SK-N-SH (cell line): Measurements from ENCODE around the gene SLCO2A1. TPM values are rescaled to one million over a fixed set of nuclear protein-coding genes. Genes with fewer than 3 reads are reported as not detected.

Experiments used
- CTCF ChIA-PET: fragments of 300-600, 350-600 bp; formaldehyde crosslinking; extraction: SDS; loops from one replicate; lab custom pipeline; 2021; lab: Yijun Ruan, JAX
- POLR2A ChIA-PET: fragments of 350-600 bp; sonication (Branson Sonifier 250); formaldehyde crosslinking; extraction: SDS; loops from one replicate; lab custom pipeline; 2020; ENCODE audit warnings: antibody characterized with exemption, inconsistent platforms; lab: Yijun Ruan, JAX
- DNase-seq: peaks from one replicate; pipeline ENCODE4 v3.0.0; 2012
- H2AFZ ChIP-seq: fragments of 200-600 bp; sonication (generic); 2 replicates; pipeline ENCODE4 v1.8.1; 2016; ENCODE audit warnings: antibody characterized with exemption, mild to moderate bottlenecking, low read depth
- H3F3A ChIP-seq: fragments of 200-600 bp; sonication (generic); replicated peaks from 2 replicates; pipeline ENCODE3; 2016; ENCODE audit warnings: antibody characterized with exemption, mild to moderate bottlenecking; ENCODE audit not compliant: insufficient read depth
- H3K27ac ChIP-seq, 2 experiments: fragments of 200-500 bp in 1 of 2; fragments of 200-600 bp in 1 of 2; sonication (Bioruptor generic) in 1 of 2; sonication (generic), shearing (Covaris generic) in 1 of 2; 2 replicates each; pipeline versions ENCODE4 v1.5.1 to v1.6.1; 2014 to 2016; ENCODE audit warnings: low read depth in 2 of 2, inconsistent platforms in 1 of 2, low read length in 1 of 2, mild to moderate bottlenecking in 1 of 2, mixed read lengths in 1 of 2
- H3K27me3 ChIP-seq: fragments of 200-600 bp; sonication (generic), shearing (Covaris generic); 2 replicates; pipeline ENCODE4 v1.6.1; 2016; ENCODE audit warnings: mixed run types; ENCODE audit not compliant: insufficient read depth
- H3K36me3 ChIP-seq, 2 experiments: fragments of 200-500 bp in 1 of 2; fragments of 200-600 bp in 1 of 2; sonication (Bioruptor generic) in 1 of 2; sonication (generic) in 1 of 2; replicated peaks in 1 of 2; 2 replicates each; pipeline versions ENCODE3 to v1.5.1; 2014 to 2016; ENCODE audit warnings: low read length in 1 of 2, mild to moderate bottlenecking in 1 of 2; ENCODE audit not compliant: insufficient read depth in 2 of 2, control insufficient read depth in 1 of 2
- H3K4me1 ChIP-seq, 2 experiments: fragments of 200-500 bp in 1 of 2; fragments of 200-600 bp in 1 of 2; sonication (Bioruptor generic) in 1 of 2; sonication (generic), shearing (Covaris generic) in 1 of 2; 2 replicates each; pipeline versions ENCODE4 v1.5.1 to v1.6.1; 2014 to 2016; ENCODE audit warnings: low read depth in 1 of 2, low read length in 1 of 2, mixed run types in 1 of 2; ENCODE audit not compliant: insufficient read depth in 2 of 2, control insufficient read depth in 1 of 2
- H3K4me2 ChIP-seq: fragments of 200-600 bp; sonication (generic), shearing (Covaris generic); 2 replicates; pipeline ENCODE4 v1.6.1; 2017; ENCODE audit warnings: mixed run types
- H3K4me3 ChIP-seq, 2 experiments: fragments of 200-500 bp in 1 of 2; fragments of 200-600 bp in 1 of 2; sonication (Bioruptor generic) in 1 of 2; sonication (generic), shearing (Covaris generic) in 1 of 2; 2 replicates each; pipeline versions ENCODE4 v1.5.1 to v1.8.1; 2014 to 2016; ENCODE audit warnings: low read depth in 2 of 2, inconsistent platforms in 1 of 2, low read length in 1 of 2, mild to moderate bottlenecking in 1 of 2, mixed read lengths in 1 of 2, moderate library complexity in 1 of 2
- H3K79me2 ChIP-seq: fragments of 200-600 bp; sonication (generic); 2 replicates; pipeline ENCODE4 v1.8.1; 2017; ENCODE audit warnings: mild to moderate bottlenecking; ENCODE audit not compliant: insufficient read depth
- H3K9ac ChIP-seq: fragments of 200-600 bp; sonication (generic); 2 replicates; pipeline ENCODE4 v1.6.1; 2017; ENCODE audit warnings: mixed run types
- H3K9me2 ChIP-seq: fragments of 200-600 bp; sonication (generic); 2 replicates; pipeline ENCODE4 v1.6.1; 2017; ENCODE audit warnings: mixed run types
- H3K9me3 ChIP-seq: fragments of 200-600 bp; sonication (generic); 2 replicates; pipeline ENCODE4 v1.6.1; 2017; ENCODE audit warnings: mixed run types, mild to moderate bottlenecking, moderate library complexity
- H4K20me1 ChIP-seq: fragments of 200-600 bp; sonication (generic); 2 replicates; pipeline ENCODE4 v1.6.1; 2017; ENCODE audit warnings: mild to moderate bottlenecking, mixed run types; ENCODE audit not compliant: insufficient read depth
- CHD2 ChIP-seq: fragments of 150-350 bp; IDR thresholded peaks from 2 replicates; pipeline ENCODE4 v1.6.1; 2018; ENCODE audit warnings: low read length; ENCODE audit not compliant: partially characterized antibody
- CTCF ChIP-seq: fragments of 200-600 bp; sonication (generic); IDR thresholded peaks from 2 replicates; pipeline ENCODE4 v1.6.1; 2017; ENCODE audit warnings: antibody characterized with exemption, mild to moderate bottlenecking, moderate library complexity
- ELF1 ChIP-seq: IDR thresholded peaks from 2 replicates; pipeline ENCODE4 v1.4.0; 2012
- EP300 ChIP-seq, 2 experiments: IDR thresholded peaks; 2 replicates each; pipeline versions ENCODE4 v1.4.0 to v1.6.1; 2012; ENCODE audit warnings: borderline replicate concordance in 1 of 2, low read depth in 1 of 2, low read length in 1 of 2
- FOSL2 ChIP-seq: IDR thresholded peaks from 2 replicates; pipeline ENCODE4 v1.4.0; 2012; ENCODE audit warnings: low read depth, mild to moderate bottlenecking, moderate library complexity, borderline replicate concordance
- FOXJ3 ChIP-seq: sonication (generic); formaldehyde crosslinking; IDR thresholded peaks from 2 replicates; pipeline ENCODE4 v1.5.1; 2020; ENCODE audit warnings: mild to moderate bottlenecking, missing genetic modification reagents
- FOXM1 ChIP-seq: IDR thresholded peaks from 2 replicates; pipeline ENCODE4 v1.4.0; 2012; ENCODE audit warnings: low read depth, mild to moderate bottlenecking
- GABPA ChIP-seq: IDR thresholded peaks from 2 replicates; pipeline ENCODE4 v1.4.0; 2012; ENCODE audit warnings: low read depth, mild to moderate bottlenecking
- IRF3 ChIP-seq: fragments of 150-350 bp; IDR thresholded peaks from 2 replicates; pipeline ENCODE4 v1.6.1; 2016; ENCODE audit warnings: mild to moderate bottlenecking, low read depth, low read length
- JUND ChIP-seq: IDR thresholded peaks from 2 replicates; pipeline ENCODE4 v1.4.0; 2012
- MAX ChIP-seq: IDR thresholded peaks from 2 replicates; pipeline ENCODE4 v1.4.0; 2012; ENCODE audit warnings: low read depth
- MXI1 ChIP-seq: IDR thresholded peaks from 2 replicates; pipeline ENCODE4 v1.6.1; 2012; ENCODE audit warnings: mild to moderate bottlenecking, low read depth, low read length, improper control_type of control experiment
- NFIC ChIP-seq: IDR thresholded peaks from 2 replicates; pipeline ENCODE4 v1.4.0; 2012; ENCODE audit warnings: borderline replicate concordance
- NRF1 ChIP-seq: IDR thresholded peaks from 2 replicates; pipeline ENCODE4 v1.6.1; 2012; ENCODE audit warnings: low read depth, mild to moderate bottlenecking, low read length
- PBX3 ChIP-seq: IDR thresholded peaks from 2 replicates; pipeline ENCODE4; 2012
- RAD21 ChIP-seq: IDR thresholded peaks from 2 replicates; pipeline ENCODE4 v1.6.1; 2012; ENCODE audit warnings: mild to moderate bottlenecking, low read length
- SIN3A ChIP-seq: IDR thresholded peaks from 2 replicates; pipeline ENCODE4 v1.6.1; 2012; ENCODE audit warnings: low read depth, mild to moderate bottlenecking, low read length, moderate library complexity, borderline replicate concordance
- SMC3 ChIP-seq: IDR thresholded peaks from 2 replicates; pipeline ENCODE4 v1.6.1; 2012; ENCODE audit warnings: low read depth, low read length, improper control_type of control experiment
- TCF12 ChIP-seq: IDR thresholded peaks from 2 replicates; pipeline ENCODE4 v1.4.0; 2012
- YY1 ChIP-seq: IDR thresholded peaks from 2 replicates; pipeline ENCODE4 v1.4.0; 2012; ENCODE audit warnings: low read depth, mild to moderate bottlenecking
- WGBS: methylation state at CpG from one replicate; pipeline ENCODE4 v1.1.6; 2017; ENCODE audit warnings: low lambda C conversion rate; 5-methylcytosine and 5-hydroxymethylcytosine counted together
- polyA plus RNA-seq, 3 experiments: library from polyadenylated mRNA; depleted of rRNA; stranded (reverse); fragments of >200 nt; gene quantifications; 2 replicates each; pipeline ENCODE4 v1.2.3, GENCODE V29; 2012

The SLCO2A1 gene
- polyA plus RNA-seq, 1 of the 3 experiments (the other 2 are of a cell fraction): 9.3 TPM

- Histone ChIP-seq H3K79me2 (no peaks in the 10 kb centered on the region), H3K4me2 (no peak overlapping the region), H3K36me3 (no peaks in the 10 kb centered on the region), H3K4me1 (peaks cover 0 to 10% of the 10 kb centered on the region in 2 experiments; a peak in 1 of 4 replicates), H3K4me3 (no peak overlapping the region), H2AFZ (no peak overlapping the region), H3K9me2 (no peaks in the 10 kb centered on the region), H3K9me3 (no peaks in the 10 kb centered on the region), H4K20me1 (no peaks in the 10 kb centered on the region), H3K9ac (no peak overlapping the region), H3F3A (no peaks in the 10 kb centered on the region), H3K27me3 (no peaks in the 10 kb centered on the region), H3K27ac (no peak overlapping the region)
- no peak for DNase-seq
- ChIA-PET CTCF (interaction anchor here (1.0 to 10.0 kb wide), 3 partner anchors 59 to 278 kb away, joined by 3 to 152 read pairs (median 103); no protein-coding TSS in a partner anchor), POLR2A (no interaction called here)
- TF ChIP-seq FOSL2: no peak
- no peak for TF ChIP-seq IRF3
- no peak for TF ChIP-seq ELF1
- TF ChIP-seq MXI1: no peak
- TF ChIP-seq FOXJ3: no peak
- no peak for TF ChIP-seq MAX
- TF ChIP-seq JUND: no peak
- TF ChIP-seq SIN3A: no peak
- TF ChIP-seq SMC3: no peak
- TF ChIP-seq NFIC: no peak
- TF ChIP-seq FOXM1: no peak
- TF ChIP-seq NRF1: no peak
- no peak for TF ChIP-seq YY1
- 98% methylated on average over 6 of the region's 6 CpGs for WGBS
Measured at GRCh38 chr3:133932009-133932408, 97.7 kb downstream of the SLCO2A1 start.

- TF ChIP-seq PBX3 (no peak), RAD21 (no peak), MAX (no peak), GABPA (no peak), FOXJ3 (no peak), CHD2 (no peak), CTCF (no peak), EP300 (IDR thresholded peaks at IDR 0.05; ENCODE audit: borderline replicate concordance in 1 of 2, low read depth in 1 of 2, low read length in 1 of 2) (no peak), NFIC (no peak), TCF12 (no peak)
- TF ChIP-seq, all 33 proteins: peak for 0
- Histone ChIP-seq H3K9me3 (no peaks in the 10 kb centered on the region), H3K36me3 (no peaks in the 10 kb centered on the region), H2AFZ (no peak overlapping the region), H3K4me3 (no peak overlapping the region), H3K27me3 (no peaks in the 10 kb centered on the region), H3K79me2 (no peaks in the 10 kb centered on the region), H3K27ac (no peak overlapping the region), H3F3A (no peaks in the 10 kb centered on the region), H3K4me2 (no peak overlapping the region), H3K9me2 (no peaks in the 10 kb centered on the region), H3K9ac (no peak overlapping the region), H3K4me1 (peaks cover 0 to 10% of the 10 kb centered on the region in 2 experiments; a peak in 1 of 4 replicates), H4K20me1 (no peaks in the 10 kb centered on the region)
- ChIA-PET POLR2A (no interaction called here), CTCF (interaction anchor here (0.7 to 10.0 kb wide), 17 partner anchors 8 to 549 kb away, joined by 3 to 152 read pairs (median 5); no protein-coding TSS in a partner anchor)
- no peak for DNase-seq
- 88% methylated on average over 7 of the region's 8 CpGs for WGBS
Measured at GRCh38 chr3:133931084-133931483, 98.6 kb downstream of the SLCO2A1 start.
